A549 treated with AZD9567 at 1 μM for 4 hours (cell line): ENCODE measurements around the gene C12orf57. TPM values are rescaled to one million over a fixed set of nuclear protein-coding genes. Genes with fewer than 3 reads are reported as not detected.

Source experiments
- total RNA-seq: library from RNA; stranded (reverse); fragments of 200-300 nt; extraction: Qiagen RNA extraction; gene quantifications from 5 replicates; pipeline ENCODE4 v1.2.3, GENCODE V29; 2022; ENCODE audit not compliant: insufficient read depth

The C12orf57 gene
- total RNA-seq, result 259 to 307 TPM (median 297 TPM) in 5 replicates

GRCh38 chr12:6943722-6944380, at the start of gene C12orf57, which contains the start of gene RNU7-1:
Gene C12orf57, plus strand, starts transcription at chr12:6944022. Its CDS starts 100 bp downstream, at chr12:6944122.
Gene RNU7-1, plus strand, starts transcription at chr12:6943816.

GRCh38 chr12:6904280-6905276, 39.2 kb upstream of the C12orf57 start, which contains the start of gene LRRC23:
Gene LRRC23, plus strand, starts transcription at chr12:6904822. Its CDS starts 812 bp downstream, at chr12:6905634.

GRCh38 chr12:6914246-6914946, 29.4 kb upstream of the C12orf57 start, which contains the start of gene ENO2:
Gene ENO2, plus strand, starts transcription at chr12:6914580. Its CDS starts 1,253 bp downstream, at chr12:6915833.

GRCh38 chr12:6927379-6928021, 16.3 kb upstream of the C12orf57 start, which contains the start of gene ATN1:
Gene ATN1, plus strand, starts transcription at chr12:6927959. Its CDS starts 6,043 bp downstream, at chr12:6934002.

GRCh38 chr12:6950811-6951540, 7.2 kb downstream of the C12orf57 start, which contains the start of gene PTPN6:
Gene PTPN6, plus strand, starts transcription at chr12:6951356. Its CDS starts 157 bp downstream, at chr12:6951513.

Other genes with a start within 250 kb of the C12orf57 start
- gene PIANP, start 243.2 kb upstream of the C12orf57 start, total RNA-seq, result 0.70 to 1.3 TPM (median 0.88 TPM) in 4 of 5 replicates, not detected in the other
- 47.5 to 54.4 TPM (median 53.6 TPM) in 5 replicates for gene COPS7A, start 220.0 kb upstream of the C12orf57 start, total RNA-seq
- gene MLF2, start 190.9 kb upstream of the C12orf57 start, total RNA-seq, result 216 to 307 TPM (median 306 TPM) in 5 replicates
- 562 to 891 TPM (median 827 TPM) in 5 replicates for gene PTMS, start 177.7 kb upstream of the C12orf57 start, total RNA-seq
- gene LAG3, start 171.5 kb upstream of the C12orf57 start, total RNA-seq, result 1.3 to 2.6 TPM (median 1.8 TPM) in 4 of 5 replicates, not detected in the other
- gene CD4, start 154.5 kb upstream of the C12orf57 start, total RNA-seq, result not detected in 5 replicates
- 0.26 to 0.77 TPM (median 0.49 TPM) in 4 of 5 replicates, not detected in the other for gene GPR162, start 122.2 kb upstream of the C12orf57 start, total RNA-seq
- 25.6 to 33.1 TPM (median 27.2 TPM) in 5 replicates for gene P3H3, start 115.6 kb upstream of the C12orf57 start, total RNA-seq
- gene GNB3, start 103.1 kb upstream of the C12orf57 start, total RNA-seq, result 1.8 to 2.6 TPM (median 2.3 TPM) in 5 replicates
- gene CDCA3, start 92.7 kb upstream of the C12orf57 start, total RNA-seq, result 74.0 to 83.9 TPM (median 80.1 TPM) in 5 replicates
- gene USP5, start 91.9 kb upstream of the C12orf57 start, total RNA-seq, result 72.6 to 116 TPM (median 80.7 TPM) in 5 replicates
- gene TPI1, start 76.5 kb upstream of the C12orf57 start, total RNA-seq, result 1,375 to 1,687 TPM (median 1,661 TPM) in 5 replicates
- gene SPSB2, start 70.7 kb upstream of the C12orf57 start, total RNA-seq, result 21.0 to 30.0 TPM (median 28.3 TPM) in 5 replicates
- 15.3 to 19.8 TPM (median 16.2 TPM) in 5 replicates for gene LRRC23, start 39.2 kb upstream of the C12orf57 start, total RNA-seq
- gene ENO2, start 29.4 kb upstream of the C12orf57 start, total RNA-seq, result 30.6 to 40.9 TPM (median 38.3 TPM) in 5 replicates
- 47.5 to 69.4 TPM (median 68.1 TPM) in 5 replicates for gene ATN1, start 16.1 kb upstream of the C12orf57 start, total RNA-seq
- not detected in 5 replicates for gene RNU7-1, start 206 bp upstream of the C12orf57 start, total RNA-seq
- gene PTPN6, start 7.3 kb downstream of the C12orf57 start, total RNA-seq, result 10.5 to 25.7 TPM (median 11.5 TPM) in 5 replicates
- 290 to 340 TPM (median 329 TPM) in 5 replicates for gene PHB2, start 26.6 kb downstream of the C12orf57 start, total RNA-seq
- gene EMG1, start 26.9 kb downstream of the C12orf57 start, total RNA-seq, result 53.4 to 60.9 TPM (median 56.4 TPM) in 5 replicates
- gene LPCAT3, start 74.5 kb downstream of the C12orf57 start, total RNA-seq, result 27.5 to 38.6 TPM (median 29.5 TPM) in 5 replicates
- 39.1 to 53.4 TPM (median 42.2 TPM) in 5 replicates for gene C1S, start 116.7 kb downstream of the C12orf57 start, total RNA-seq
- gene C1R, start 148.4 kb downstream of the C12orf57 start, total RNA-seq, result 26.0 to 42.6 TPM (median 27.5 TPM) in 5 replicates
- 10.8 to 17.2 TPM (median 13.2 TPM) in 5 replicates for gene C1RL, start 165.2 kb downstream of the C12orf57 start, total RNA-seq
- not detected in 5 replicates for gene RBP5, start 184.9 kb downstream of the C12orf57 start, total RNA-seq
- gene CLSTN3, start 186.3 kb downstream of the C12orf57 start, total RNA-seq, result 13.4 to 19.7 TPM (median 15.2 TPM) in 5 replicates
- gene PEX5, start 245.7 kb downstream of the C12orf57 start, total RNA-seq, result 26.5 to 31.2 TPM (median 30.5 TPM) in 5 replicates